ENCODE data around the gene CDH23. TPM values are rescaled to one million over a fixed set of nuclear protein-coding genes. Genes with fewer than 3 reads are reported as not detected.

Gene CDH23
- total RNA-seq, 2 experiments from 2014 or later, result 4.6 to 5.2 TPM

GRCh38 chr10:71661779-71662336, 265.1 kb downstream of the CDH23 start:
- no peak for TF ChIP-seq CTCF (IDR thresholded peaks at IDR 0.05)
- H3K4me3 ChIP-seq (ENCODE audit: low read length), result no peak overlapping the region
- ChIA-PET POLR2A (no interaction called here), CTCF (no interaction called here)
- DNase-seq (no peak), ATAC-seq (ENCODE audit: poor library complexity) (no peak)
- H3K27me3 ChIP-seq (ENCODE audit: control insufficient read depth in 1 of 2, insufficient read depth in 2 of 2, low read length in 2 of 2), result no peaks in the 10 kb centered on the region
- no peak overlapping the region for H3K4me3 Mint-ChIP-seq
- peaks cover 4% of the 10 kb centered on the region for H3K4me1 Mint-ChIP-seq (ENCODE audit: low read depth)
- H3K36me3 ChIP-seq (ENCODE audit: insufficient read depth, low read length), result no peaks in the 10 kb centered on the region
- intact Hi-C loops (cut with DNase I, micrococcal nuclease), result loop anchor here in 1 of 2 experiments (5.0 kb wide), 1 partner anchor 150 kb away; no protein-coding TSS in a partner anchor
- no peak overlapping the region for H3K27ac ChIP-seq (ENCODE audit: low read depth in 1 of 2, low read length in 2 of 2)
- H3K36me3 Mint-ChIP-seq (ENCODE audit: low read depth), result no peaks in the 10 kb centered on the region
- H3K9me3 ChIP-seq (ENCODE audit: control insufficient read depth in 1 of 2, insufficient read depth in 1 of 2, low read length in 2 of 2), result no peaks in the 10 kb centered on the region
- H3K9me3 Mint-ChIP-seq, result no peaks in the 10 kb centered on the region
- H3K27ac Mint-ChIP-seq, result no peak overlapping the region
- no peaks in the 10 kb centered on the region for H3K27me3 Mint-ChIP-seq
- peaks cover 9% of the 10 kb centered on the region for H3K4me1 ChIP-seq (ENCODE audit: insufficient read depth, low read length)

GRCh38 chr10:71663311-71663710, 266.6 kb downstream of the CDH23 start:
- Histone ChIP-seq H3K9me3 (ENCODE audit: control insufficient read depth in 1 of 2, insufficient read depth in 1 of 2, low read length in 2 of 2) (no peaks in the 10 kb centered on the region), H3K4me3 (ENCODE audit: low read length) (no peak overlapping the region), H3K36me3 (ENCODE audit: insufficient read depth, low read length) (no peaks in the 10 kb centered on the region), H3K4me1 (ENCODE audit: insufficient read depth, low read length) (peaks cover 23% of the 10 kb centered on the region), H3K27ac (ENCODE audit: low read depth in 1 of 2, low read length in 2 of 2) (no peak overlapping the region), H3K27me3 (ENCODE audit: control insufficient read depth in 1 of 2, insufficient read depth in 2 of 2, low read length in 2 of 2) (no peaks in the 10 kb centered on the region)
- peaks cover 13% of the 10 kb centered on the region for H3K4me1 Mint-ChIP-seq (ENCODE audit: low read depth)
- H3K27ac Mint-ChIP-seq, result no peak overlapping the region
- H3K4me3 Mint-ChIP-seq, result no peak overlapping the region
- DNase-seq (no peak), ATAC-seq (ENCODE audit: poor library complexity) (no peak)
- TF ChIP-seq CTCF (IDR thresholded peaks at IDR 0.05), result no peak
- ChIA-PET CTCF (no interaction called here), POLR2A (no interaction called here)
- intact Hi-C loops (cut with DNase I, micrococcal nuclease), result loop anchor here in 1 of 2 experiments (5.0 kb wide), 1 partner anchor 149 kb away; no protein-coding TSS in a partner anchor
- H3K9me3 Mint-ChIP-seq, result no peaks in the 10 kb centered on the region
- H3K27me3 Mint-ChIP-seq, result no peaks in the 10 kb centered on the region
- H3K36me3 Mint-ChIP-seq (ENCODE audit: low read depth), result no peaks in the 10 kb centered on the region

GRCh38 chr10:71664585-71664984, 267.9 kb downstream of the CDH23 start:
- no peak overlapping the region for H3K4me3 ChIP-seq (ENCODE audit: low read length)

More at GRCh38 chr10:71664585-71664984, 267.9 kb downstream of the CDH23 start:
- Mint-ChIP-seq H3K4me1 (ENCODE audit: low read depth) (peaks cover 13% of the 10 kb centered on the region), H3K27me3 (no peaks in the 10 kb centered on the region), H3K36me3 (ENCODE audit: low read depth) (no peaks in the 10 kb centered on the region), H3K4me3 (no peak overlapping the region), H3K9me3 (no peaks in the 10 kb centered on the region), H3K27ac (no peak overlapping the region)
- CTCF ChIA-PET, result interaction anchor here (0.9 kb wide), 1 partner anchor 147 kb away, joined by 3 read pairs; no protein-coding TSS in a partner anchor
- no peak for DNase-seq
- H3K4me1 ChIP-seq (ENCODE audit: insufficient read depth, low read length), result peaks cover 23% of the 10 kb centered on the region
- POLR2A ChIA-PET, result no interaction called here
- no peaks in the 10 kb centered on the region for H3K36me3 ChIP-seq (ENCODE audit: insufficient read depth, low read length)
- no peak for ATAC-seq (ENCODE audit: poor library complexity)
- no peak overlapping the region for H3K27ac ChIP-seq (ENCODE audit: low read depth in 1 of 2, low read length in 2 of 2)
- H3K27me3 ChIP-seq (ENCODE audit: control insufficient read depth in 1 of 2, insufficient read depth in 2 of 2, low read length in 2 of 2), result no peaks in the 10 kb centered on the region
- intact Hi-C loops (cut with DNase I, micrococcal nuclease), result loop anchor here (2.0 to 5.0 kb wide), 2 partner anchors 148 kb away; no protein-coding TSS in a partner anchor
- no peaks in the 10 kb centered on the region for H3K9me3 ChIP-seq (ENCODE audit: control insufficient read depth in 1 of 2, insufficient read depth in 1 of 2, low read length in 2 of 2)
- TF ChIP-seq CTCF (IDR thresholded peaks at IDR 0.05), result no peak
